Adipocyte (in vitro differentiated cells): ENCODE data around the gene PAPOLG.

Source experiments
- DNase-seq: peaks from one replicate; pipeline ENCODE4 v3.0.0-alpha.2; 2015; ENCODE audit warnings: low read depth
- H3K27me3 ChIP-seq: replicated peaks from 2 replicates; pipeline ENCODE4 v1.7.0; 2013; ENCODE audit warnings: mild to moderate bottlenecking, low read length, moderate library complexity; ENCODE audit not compliant: control insufficient read depth, insufficient read depth
- H3K36me3 ChIP-seq: 2 replicates; pipeline ENCODE4 v1.7.0; 2013; ENCODE audit warnings: low read length, mild to moderate bottlenecking, moderate library complexity; ENCODE audit not compliant: control insufficient read depth, insufficient read depth, severe bottlenecking
- H3K4me1 ChIP-seq: 2 replicates; pipeline ENCODE4 v1.7.0; 2013; ENCODE audit warnings: mild to moderate bottlenecking, low read length, moderate library complexity; ENCODE audit not compliant: control insufficient read depth, insufficient read depth
- H3K4me3 ChIP-seq: 2 replicates; pipeline ENCODE4 v1.7.0; 2013; ENCODE audit warnings: mild to moderate bottlenecking, low read length, moderate library complexity
- H3K9ac ChIP-seq: 2 replicates; pipeline ENCODE4 v1.7.0; 2013; ENCODE audit warnings: mild to moderate bottlenecking, low read length, moderate library complexity
- H3K9me3 ChIP-seq: 2 replicates; pipeline ENCODE4 v1.7.0; 2013; ENCODE audit warnings: mild to moderate bottlenecking, low read length, moderate library complexity; ENCODE audit not compliant: control insufficient read depth

Gene PAPOLG

GRCh38 chr2:60775048-60775639, 19.1 kb downstream of the PAPOLG start:
- DNase-seq: no peak
- Histone ChIP-seq H3K4me3 (no peak overlapping the region), H3K4me1 (no peaks in the 10 kb centered on the region), H3K36me3 (peaks cover 81% of the 10 kb centered on the region), H3K27me3 (no peaks in the 10 kb centered on the region), H3K9me3 (no peaks in the 10 kb centered on the region), H3K9ac (no peak overlapping the region)

GRCh38 chr2:60778352-60778751, 22.3 kb downstream of the PAPOLG start:
- Histone ChIP-seq H3K9me3 (no peaks in the 10 kb centered on the region), H3K4me1 (no peaks in the 10 kb centered on the region), H3K36me3 (peaks cover 82% of the 10 kb centered on the region), H3K4me3 (no peak overlapping the region), H3K27me3 (no peaks in the 10 kb centered on the region), H3K9ac (no peak overlapping the region)
- DNase-seq: no peak

- no peaks in the 10 kb centered on the region for H3K4me1 ChIP-seq
- H3K36me3 ChIP-seq: peaks cover 82% of the 10 kb centered on the region
- H3K9ac ChIP-seq: no peak overlapping the region
- no peak overlapping the region for H3K4me3 ChIP-seq
- no peak for DNase-seq
- H3K9me3 ChIP-seq: no peaks in the 10 kb centered on the region
- H3K27me3 ChIP-seq: no peaks in the 10 kb centered on the region
Observed at GRCh38 chr2:60779426-60779825, 23.4 kb downstream of the PAPOLG start.

- DNase-seq: no peak
- H3K9me3 ChIP-seq: no peaks in the 10 kb centered on the region
- no peak overlapping the region for H3K4me3 ChIP-seq
- no peaks in the 10 kb centered on the region for H3K4me1 ChIP-seq
- no peaks in the 10 kb centered on the region for H3K27me3 ChIP-seq
- peaks cover 80% of the 10 kb centered on the region for H3K36me3 ChIP-seq
- no peak overlapping the region for H3K9ac ChIP-seq
Observed at GRCh38 chr2:60780721-60781120, 24.7 kb downstream of the PAPOLG start.

- peaks cover 81% of the 10 kb centered on the region for H3K36me3 ChIP-seq
- H3K9ac ChIP-seq: no peak overlapping the region
Observed at GRCh38 chr2:60793169-60793568, 37.1 kb downstream of the PAPOLG start.

GRCh38 chr2:60794271-60794863, 38.3 kb downstream of the PAPOLG start:
- Histone ChIP-seq H3K9me3 (no peaks in the 10 kb centered on the region), H3K27me3 (no peaks in the 10 kb centered on the region), H3K4me3 (no peak overlapping the region), H3K36me3 (peaks cover 85% of the 10 kb centered on the region), H3K9ac (no peak overlapping the region), H3K4me1 (no peaks in the 10 kb centered on the region)
- DNase-seq: peak; percentile 61

More at GRCh38 chr2:60793169-60793568, 37.1 kb downstream of the PAPOLG start:
- Histone ChIP-seq H3K4me1 (no peaks in the 10 kb centered on the region), H3K9me3 (no peaks in the 10 kb centered on the region), H3K27me3 (no peaks in the 10 kb centered on the region), H3K4me3 (no peak overlapping the region)
- DNase-seq: no peak

- Histone ChIP-seq H3K4me1 (no peaks in the 10 kb centered on the region), H3K9ac (no peak overlapping the region), H3K9me3 (no peaks in the 10 kb centered on the region), H3K27me3 (no peaks in the 10 kb centered on the region), H3K4me3 (no peak overlapping the region), H3K36me3 (peaks cover 81% of the 10 kb centered on the region)
- no peak for DNase-seq
Observed at GRCh38 chr2:60796573-60797509, 40.8 kb downstream of the PAPOLG start.

GRCh38 chr2:60804473-60804872, 48.4 kb downstream of the PAPOLG start:
- H3K4me3 ChIP-seq: no peak overlapping the region
- H3K4me1 ChIP-seq: peaks cover 9% of the 10 kb centered on the region
- H3K9me3 ChIP-seq: no peaks in the 10 kb centered on the region
- DNase-seq: no peak
- H3K9ac ChIP-seq: no peak overlapping the region
- no peaks in the 10 kb centered on the region for H3K27me3 ChIP-seq
- H3K36me3 ChIP-seq: peaks cover 17% of the 10 kb centered on the region

- no peak for DNase-seq
- Histone ChIP-seq H3K27me3 (no peaks in the 10 kb centered on the region), H3K4me1 (peaks cover 9% of the 10 kb centered on the region), H3K36me3 (peaks cover 4% of the 10 kb centered on the region), H3K4me3 (no peak overlapping the region), H3K9ac (no peak overlapping the region), H3K9me3 (no peaks in the 10 kb centered on the region)
Observed at GRCh38 chr2:60806595-60806987, 50.5 kb downstream of the PAPOLG start.

GRCh38 chr2:60806988-60807681, 51.1 kb downstream of the PAPOLG start:
- Histone ChIP-seq H3K9me3 (no peaks in the 10 kb centered on the region), H3K4me3 (no peak overlapping the region), H3K9ac (no peak overlapping the region), H3K4me1 (peaks cover 9% of the 10 kb centered on the region), H3K36me3 (no peaks in the 10 kb centered on the region), H3K27me3 (no peaks in the 10 kb centered on the region)
- peak; percentile 55 for DNase-seq

- no peaks in the 10 kb centered on the region for H3K36me3 ChIP-seq
- H3K4me1 ChIP-seq: peaks cover 9% of the 10 kb centered on the region
- no peak overlapping the region for H3K9ac ChIP-seq
- H3K9me3 ChIP-seq: no peaks in the 10 kb centered on the region
- H3K4me3 ChIP-seq: no peak overlapping the region
- no peaks in the 10 kb centered on the region for H3K27me3 ChIP-seq
- DNase-seq: no peak
Observed at GRCh38 chr2:60808330-60808801, 52.3 kb downstream of the PAPOLG start.
